MM.1S (cell line): ENCODE data around the gene UGGT1.

Experiments used
- EZH2 ChIP-seq: fragments of 300-600 bp; sonication (generic); optimal IDR thresholded peaks from 2 replicates; pipeline ENCODE3; 2017; ENCODE audit warnings: low read depth, mild to moderate bottlenecking, antibody characterized with exemption, low read length, mixed read lengths
- EZH2phosphoT487 ChIP-seq: fragments of 300-600 bp; sonication (generic); IDR thresholded peaks from 2 replicates; pipeline ENCODE4 v1.6.1; 2018; ENCODE audit warnings: antibody characterized with exemption, low read length
- TF ChIP-seq, protein P1 (sequence below): fragments of 300-600 bp; sonication (generic); IDR thresholded peaks from 2 replicates; pipeline ENCODE4 v1.5.1; 2016; ENCODE audit warnings: antibody characterized with exemption, low read length, mixed read lengths

- TF ChIP-seq, protein P1, sequence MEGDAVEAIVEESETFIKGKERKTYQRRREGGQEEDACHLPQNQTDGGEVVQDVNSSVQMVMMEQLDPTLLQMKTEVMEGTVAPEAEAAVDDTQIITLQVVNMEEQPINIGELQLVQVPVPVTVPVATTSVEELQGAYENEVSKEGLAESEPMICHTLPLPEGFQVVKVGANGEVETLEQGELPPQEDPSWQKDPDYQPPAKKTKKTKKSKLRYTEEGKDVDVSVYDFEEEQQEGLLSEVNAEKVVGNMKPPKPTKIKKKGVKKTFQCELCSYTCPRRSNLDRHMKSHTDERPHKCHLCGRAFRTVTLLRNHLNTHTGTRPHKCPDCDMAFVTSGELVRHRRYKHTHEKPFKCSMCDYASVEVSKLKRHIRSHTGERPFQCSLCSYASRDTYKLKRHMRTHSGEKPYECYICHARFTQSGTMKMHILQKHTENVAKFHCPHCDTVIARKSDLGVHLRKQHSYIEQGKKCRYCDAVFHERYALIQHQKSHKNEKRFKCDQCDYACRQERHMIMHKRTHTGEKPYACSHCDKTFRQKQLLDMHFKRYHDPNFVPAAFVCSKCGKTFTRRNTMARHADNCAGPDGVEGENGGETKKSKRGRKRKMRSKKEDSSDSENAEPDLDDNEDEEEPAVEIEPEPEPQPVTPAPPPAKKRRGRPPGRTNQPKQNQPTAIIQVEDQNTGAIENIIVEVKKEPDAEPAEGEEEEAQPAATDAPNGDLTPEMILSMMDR: no peak
- TF ChIP-seq EZH2: no peak
- TF ChIP-seq EZH2phosphoT487: no peak
These were observed 66.6 kb downstream of the UGGT1 start for GRCh38 chr2:128157644-128158043.
